ENCODE data around the gene FAM219A. TPM values are rescaled to one million over a fixed set of nuclear protein-coding genes. Genes with fewer than 3 reads are reported as not detected.

Gene FAM219A
- total RNA-seq, 2 experiments from 2014 or later: 6.5 to 12.7 TPM

DNA sequence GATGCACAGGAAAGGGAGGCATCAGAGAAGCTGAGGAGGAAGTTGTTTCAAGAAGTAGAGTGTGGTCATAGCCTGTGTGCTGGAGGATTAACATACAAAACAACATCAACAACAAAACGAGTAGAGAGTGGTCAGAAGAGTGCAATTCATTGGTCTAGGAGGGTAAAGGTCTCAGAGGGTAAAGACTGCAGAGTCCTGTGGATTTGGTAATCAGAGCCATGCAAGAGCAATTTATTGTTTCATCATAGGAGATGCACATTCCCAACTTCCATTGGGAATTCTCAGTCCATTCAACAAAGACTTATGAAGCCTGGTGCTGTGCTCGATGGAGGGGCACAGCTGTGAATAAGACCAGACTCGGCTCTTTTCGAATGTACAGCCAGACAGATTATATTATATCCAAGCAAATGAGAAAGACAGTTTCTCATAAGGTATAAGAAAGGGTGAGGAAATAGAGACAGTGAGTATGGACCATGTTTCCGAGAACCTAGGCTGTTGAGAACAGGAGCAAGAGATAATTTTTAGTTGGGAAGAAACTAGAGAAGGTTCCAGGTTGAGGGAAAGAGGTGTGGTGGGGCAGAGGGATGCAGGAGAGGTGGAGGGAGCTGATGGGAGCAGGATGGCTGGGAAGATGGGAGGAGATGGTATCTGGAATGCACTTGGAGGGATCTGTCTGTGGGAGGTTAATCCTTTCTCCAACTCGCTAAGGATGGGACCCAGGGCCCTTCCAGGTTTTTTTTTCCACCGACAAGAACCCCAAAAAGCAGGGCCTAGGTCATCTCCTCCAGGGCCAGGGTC, 73.8 kb downstream of the FAM219A start:
- Histone ChIP-seq H3K79me2 (ENCODE audit: insufficient read depth, low read depth, low read length) (no peaks in the 10 kb centered on the region), H3K4me1 (ENCODE audit: insufficient read depth, low read length, poor library complexity, severe bottlenecking) (peaks cover 17% of the 10 kb centered on the region), H3K9me2 (ENCODE audit: insufficient read depth, low read length) (no peaks in the 10 kb centered on the region), H3K4me2 (ENCODE audit: low read length) (no peak overlapping the region), H4K20me1 (ENCODE audit: insufficient read depth, low read length) (no peaks in the 10 kb centered on the region), H3K27ac (ENCODE audit: low read depth, low read length, poor library complexity, severe bottlenecking) (no peak overlapping the region), H3K4me3 (ENCODE audit: low read depth, low read length, poor library complexity, severe bottlenecking) (no peak overlapping the region), H3K9me3 (ENCODE audit: low read length) (no peaks in the 10 kb centered on the region), H2AFZ (ENCODE audit: low read length) (no peak overlapping the region), H3K36me3 (ENCODE audit: insufficient read depth, low read length) (no peaks in the 10 kb centered on the region)
- TF ChIP-seq EZH2phosphoT487 (IDR thresholded peaks at IDR 0.05; ENCODE audit: borderline replicate concordance, low read depth, low read length): no peak
- TF ChIP-seq, protein P1, sequence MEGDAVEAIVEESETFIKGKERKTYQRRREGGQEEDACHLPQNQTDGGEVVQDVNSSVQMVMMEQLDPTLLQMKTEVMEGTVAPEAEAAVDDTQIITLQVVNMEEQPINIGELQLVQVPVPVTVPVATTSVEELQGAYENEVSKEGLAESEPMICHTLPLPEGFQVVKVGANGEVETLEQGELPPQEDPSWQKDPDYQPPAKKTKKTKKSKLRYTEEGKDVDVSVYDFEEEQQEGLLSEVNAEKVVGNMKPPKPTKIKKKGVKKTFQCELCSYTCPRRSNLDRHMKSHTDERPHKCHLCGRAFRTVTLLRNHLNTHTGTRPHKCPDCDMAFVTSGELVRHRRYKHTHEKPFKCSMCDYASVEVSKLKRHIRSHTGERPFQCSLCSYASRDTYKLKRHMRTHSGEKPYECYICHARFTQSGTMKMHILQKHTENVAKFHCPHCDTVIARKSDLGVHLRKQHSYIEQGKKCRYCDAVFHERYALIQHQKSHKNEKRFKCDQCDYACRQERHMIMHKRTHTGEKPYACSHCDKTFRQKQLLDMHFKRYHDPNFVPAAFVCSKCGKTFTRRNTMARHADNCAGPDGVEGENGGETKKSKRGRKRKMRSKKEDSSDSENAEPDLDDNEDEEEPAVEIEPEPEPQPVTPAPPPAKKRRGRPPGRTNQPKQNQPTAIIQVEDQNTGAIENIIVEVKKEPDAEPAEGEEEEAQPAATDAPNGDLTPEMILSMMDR (conservative IDR thresholded peaks at IDR 0.05; ENCODE audit: low read length): no peak
- intact Hi-C loops (cut with micrococcal nuclease; ENCODE audit: unreplicated experiment): no loop called here
- CTCF ChIA-PET (ENCODE audit: unreplicated experiment): no interaction called here
- POLR2A ChIA-PET: interaction anchor here (0.5 kb wide), 1 partner anchor 170 kb away, joined by 3 read pairs; no protein-coding TSS in a partner anchor
- DNase-seq (ENCODE audit: low spot score): no peak
- BruUV-seq (replicated peaks): no TSS peak

DNA sequence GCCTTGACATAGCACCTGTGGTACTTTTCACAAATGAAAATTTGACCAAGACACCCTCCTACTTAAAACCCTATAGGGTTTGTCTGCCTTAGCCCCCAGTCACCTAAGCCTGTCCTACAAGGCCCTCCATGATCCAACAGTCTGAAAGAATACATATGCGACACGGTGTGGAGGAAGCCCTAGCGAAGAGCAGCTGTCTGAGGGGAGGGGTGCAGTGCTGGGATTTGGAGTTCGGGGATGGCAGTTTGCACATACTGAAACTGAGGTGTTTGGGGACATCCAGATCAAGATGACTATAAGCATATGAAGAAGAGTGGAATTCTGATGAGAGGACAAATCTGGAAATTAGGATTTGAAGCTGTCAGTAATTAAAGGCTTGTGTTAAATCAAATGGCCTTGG, 74.5 kb downstream of the FAM219A start:
- DNase-seq (ENCODE audit: low spot score): no peak
- peaks cover 23% of the 10 kb centered on the region for H3K4me1 ChIP-seq (ENCODE audit: insufficient read depth, low read length, poor library complexity, severe bottlenecking)
- no peaks in the 10 kb centered on the region for H3K9me3 ChIP-seq (ENCODE audit: low read length)
- intact Hi-C loops (cut with micrococcal nuclease; ENCODE audit: unreplicated experiment): no loop called here
- H3K79me2 ChIP-seq (ENCODE audit: insufficient read depth, low read depth, low read length): no peaks in the 10 kb centered on the region
- H3K4me3 ChIP-seq (ENCODE audit: low read depth, low read length, poor library complexity, severe bottlenecking): no peak overlapping the region
- no peak for TF ChIP-seq EZH2phosphoT487 (IDR thresholded peaks at IDR 0.05; ENCODE audit: borderline replicate concordance, low read depth, low read length)
- TF ChIP-seq, protein P1 (conservative IDR thresholded peaks at IDR 0.05; ENCODE audit: low read length): no peak
- H2AFZ ChIP-seq (ENCODE audit: low read length): no peak overlapping the region
- H3K36me3 ChIP-seq (ENCODE audit: insufficient read depth, low read length): no peaks in the 10 kb centered on the region
- CTCF ChIA-PET (ENCODE audit: unreplicated experiment): no interaction called here
- no peak overlapping the region for H3K4me2 ChIP-seq (ENCODE audit: low read length)
- POLR2A ChIA-PET: no interaction called here
- H3K9me2 ChIP-seq (ENCODE audit: insufficient read depth, low read length): no peaks in the 10 kb centered on the region
- no peaks in the 10 kb centered on the region for H4K20me1 ChIP-seq (ENCODE audit: insufficient read depth, low read length)
- H3K27ac ChIP-seq (ENCODE audit: low read depth, low read length, poor library complexity, severe bottlenecking): no peak overlapping the region
- no TSS peak for BruUV-seq (replicated peaks)

DNA sequence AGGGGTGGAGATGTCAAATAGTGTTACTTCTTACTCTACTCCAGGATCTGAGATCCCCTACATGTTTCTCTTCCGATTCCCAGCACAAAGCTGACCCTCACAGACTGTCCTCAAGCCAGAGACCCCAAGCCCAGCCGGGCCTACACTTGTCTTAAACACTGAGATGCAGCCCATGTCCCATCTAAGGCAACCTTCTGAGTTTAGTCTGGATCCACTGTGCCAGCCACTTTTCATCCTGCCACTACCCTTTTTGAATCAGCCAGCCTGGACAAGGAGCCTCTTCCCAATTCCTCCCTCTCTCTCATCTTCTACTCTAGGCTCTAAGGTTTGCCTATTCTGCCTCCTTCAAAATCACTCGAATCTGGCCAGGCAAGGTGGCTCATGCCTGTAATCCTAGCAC, 75.5 kb downstream of the FAM219A start:
- H3K27ac ChIP-seq (ENCODE audit: low read depth, low read length, poor library complexity, severe bottlenecking): no peak overlapping the region
- no peaks in the 10 kb centered on the region for H4K20me1 ChIP-seq (ENCODE audit: insufficient read depth, low read length)
- DNase-seq (ENCODE audit: low spot score): no peak
- H3K4me2 ChIP-seq (ENCODE audit: low read length): no peak overlapping the region
- BruUV-seq (replicated peaks): no TSS peak
- H3K4me1 ChIP-seq (ENCODE audit: insufficient read depth, low read length, poor library complexity, severe bottlenecking): peaks cover 26% of the 10 kb centered on the region
- no peaks in the 10 kb centered on the region for H3K79me2 ChIP-seq (ENCODE audit: insufficient read depth, low read depth, low read length)
- no peaks in the 10 kb centered on the region for H3K9me2 ChIP-seq (ENCODE audit: insufficient read depth, low read length)
- no peak overlapping the region for H2AFZ ChIP-seq (ENCODE audit: low read length)
- ChIA-PET CTCF (ENCODE audit: unreplicated experiment) (no interaction called here), POLR2A (interaction anchor here (0.6 kb wide), 1 partner anchor 332 kb away, joined by 3 read pairs; no protein-coding TSS in a partner anchor)
- H3K36me3 ChIP-seq (ENCODE audit: insufficient read depth, low read length): no peaks in the 10 kb centered on the region
- intact Hi-C loops (cut with micrococcal nuclease; ENCODE audit: unreplicated experiment): no loop called here
- TF ChIP-seq, protein P1 (conservative IDR thresholded peaks at IDR 0.05; ENCODE audit: low read length): no peak
- H3K9me3 ChIP-seq (ENCODE audit: low read length): no peaks in the 10 kb centered on the region
- no peak overlapping the region for H3K4me3 ChIP-seq (ENCODE audit: low read depth, low read length, poor library complexity, severe bottlenecking)
